ENCODE data around the gene GPRIN3. TPM values are rescaled to one million over a fixed set of nuclear protein-coding genes. Genes with fewer than 3 reads are reported as not detected.

Gene GPRIN3
- total and polyA plus RNA-seq, 2 donors (not counting 3 experiments of a cell fraction or from before 2014, with no cell fraction given): 0.17 to 2.2 TPM

- CTCF ChIA-PET: interaction anchor here (0.7 to 1.7 kb wide), 8 partner anchors 13 to 176 kb away, joined by 3 to 4 read pairs (median 3); no protein-coding TSS in a partner anchor
- Histone ChIP-seq H3K4me3 (replicated peaks in 1 of 3; ENCODE audit: insufficient read depth in 1 of 3, low read depth in 1 of 3, low read length in 3 of 3) (no peak overlapping the region), H3K27ac (ENCODE audit: insufficient read depth, low read depth, low read length) (no peak overlapping the region), H3K4me1 (ENCODE audit: control insufficient read depth, extremely low read depth, insufficient read depth, low read length) (no peaks in the 10 kb centered on the region), H3K27me3 (ENCODE audit: control insufficient read depth in 2 of 2, insufficient read depth in 2 of 2, low read length in 2 of 2) (peaks cover 11 to 12% of the 10 kb centered on the region in 2 experiments), H3K9me1 (replicated peaks; ENCODE audit: control insufficient read depth, extremely low read depth, insufficient read depth, low read length) (no peaks in the 10 kb centered on the region), H4K20me1 (replicated peaks; ENCODE audit: control insufficient read depth, extremely low read depth, insufficient read depth, low read length) (no peaks in the 10 kb centered on the region), H3K79me2 (ENCODE audit: control insufficient read depth, insufficient read depth, low read length) (no peaks in the 10 kb centered on the region), H3K9me3 (replicated peaks; ENCODE audit: control insufficient read depth, insufficient read depth, low read length) (no peaks in the 10 kb centered on the region), H3K36me3 (ENCODE audit: control insufficient read depth in 2 of 2, extremely low read depth in 1 of 2, insufficient read depth in 2 of 2, low read length in 2 of 2) (no peaks in the 10 kb centered on the region), H2AFZ (ENCODE audit: low read depth, low read length) (no peak overlapping the region), H3K9ac (replicated peaks; ENCODE audit: extremely low read depth, insufficient read depth, low read length) (no peak overlapping the region), H3K4me2 (ENCODE audit: insufficient read depth, low read length) (no peak overlapping the region)
- no peak for DNase-seq (ENCODE audit: low read depth, low spot score)
- intact Hi-C loops (cut with micrococcal nuclease): no loop called here
- TF ChIP-seq MAX (IDR thresholded peaks at IDR 0.05; ENCODE audit: insufficient read depth, insufficient read length) (no peak), FOS (IDR thresholded peaks at IDR 0.05; ENCODE audit: borderline replicate concordance, insufficient read depth, low read length) (no peak), POLR2A (IDR thresholded peaks at IDR 0.05; ENCODE audit: low read depth, low read length) (no peak), MYC (IDR thresholded peaks at IDR 0.05; ENCODE audit: low read depth, low read length) (no peak), POLR2AphosphoS5 (IDR thresholded peaks at IDR 0.05; ENCODE audit: insufficient read depth, low read depth, low read length) (no peak), GATA2 (IDR thresholded peaks at IDR 0.05; ENCODE audit: insufficient read depth, insufficient read length, low read depth, low read length) (no peak), JUN (IDR thresholded peaks at IDR 0.05; ENCODE audit: borderline replicate concordance, insufficient read depth, insufficient read length, low read depth) (no peak), EZH2 (IDR thresholded peaks at IDR 0.05; ENCODE audit: borderline replicate concordance, low read depth, low read length, severe bottlenecking) (no peak), CTCF (IDR thresholded peaks at IDR 0.05; ENCODE audit: extremely low read depth in 1 of 2, insufficient read depth in 1 of 2, low read depth in 1 of 2, low read length in 2 of 2) (no peak)
- dilution Hi-C loops (cut with MboI; ENCODE audit: extremely low pct_ligation_motif_present, low sequenced_read_pairs): no loop called here
- no TSS peak for BruUV-seq (replicated peaks)
- no peak for FAIRE-seq
- POLR2A ChIA-PET: no interaction called here
These were observed 48.1 kb downstream of the GPRIN3 start for GRCh38 chr4:89259301-89260028.
